Right renal cortex interstitium (tissue), 3 donors: ENCODE data around the gene TECTA. TPM values are rescaled to one million over a fixed set of nuclear protein-coding genes. Genes with fewer than 3 reads are reported as not detected.

Experiments
- DNase-seq, 3 donors: peaks; one replicate each; pipeline ENCODE4 v3.0.0-alpha.2; 2013; ENCODE audit warnings: low read depth in 3 of 3, low spot score in 2 of 3
- polyA plus RNA-seq, 3 donors: library from polyadenylated mRNA; unstranded; fragments of 120-200 nt; gene quantifications; one replicate each; pipeline ENCODE4 v1.2.1, GENCODE V29; 2013; ENCODE audit not compliant: insufficient read length in 3 of 3

Gene TECTA
- polyA plus RNA-seq, result 1 to 10 TPM; 1.8 to 2.1 (median 1.9) TPM

- no peak for DNase-seq
These were observed at the start of gene TECTA for GRCh38 chr11:121100943-121101342. Gene TECTA, plus strand, starts transcription at chr11:121101243. Its CDS starts 1,423 bp downstream, at chr11:121102666.

GRCh38 chr11:121053244-121053643 lies 47.8 kb upstream of the TECTA start:
- no peak for DNase-seq

GRCh38 chr11:121054266-121054665 lies 46.8 kb upstream of the TECTA start:
- DNase-seq, result no peak

- no peak for DNase-seq
These were observed 46.0 kb upstream of the TECTA start for GRCh38 chr11:121055076-121055475.

GRCh38 chr11:121057922-121058321 lies 43.1 kb upstream of the TECTA start:
- no peak for DNase-seq

GRCh38 chr11:121058941-121059340 lies 42.1 kb upstream of the TECTA start:
- no peak for DNase-seq

- DNase-seq, result no peak
These were observed 41.4 kb upstream of the TECTA start for GRCh38 chr11:121059605-121060004.

- DNase-seq, result no peak
These were observed 37.3 kb upstream of the TECTA start for GRCh38 chr11:121063728-121064127.

GRCh38 chr11:121066623-121067022 lies 34.4 kb upstream of the TECTA start:
- DNase-seq, result no peak

GRCh38 chr11:121067026-121067425 lies 34.0 kb upstream of the TECTA start:
- DNase-seq, result no peak

GRCh38 chr11:121067453-121067852 lies 33.6 kb upstream of the TECTA start:
- no peak for DNase-seq

- no peak for DNase-seq
These were observed 32.9 kb upstream of the TECTA start for GRCh38 chr11:121067962-121068647.

- no peak for DNase-seq
These were observed 32.3 kb upstream of the TECTA start for GRCh38 chr11:121068787-121069186.

- no peak for DNase-seq
These were observed 29.8 kb upstream of the TECTA start for GRCh38 chr11:121070951-121071845.

- DNase-seq, result no peak
These were observed 29.1 kb upstream of the TECTA start for GRCh38 chr11:121071846-121072450.

GRCh38 chr11:121081321-121081720 lies 19.7 kb upstream of the TECTA start:
- DNase-seq, result no peak

- DNase-seq, result no peak
These were observed 18.8 kb upstream of the TECTA start for GRCh38 chr11:121082219-121082618.

GRCh38 chr11:121082670-121083069 lies 18.4 kb upstream of the TECTA start:
- DNase-seq, result no peak

GRCh38 chr11:121086866-121087265 lies 14.2 kb upstream of the TECTA start:
- no peak for DNase-seq

- DNase-seq, result no peak
These were observed 11.5 kb upstream of the TECTA start for GRCh38 chr11:121089566-121089965.

- DNase-seq, result no peak
These were observed 10.8 kb upstream of the TECTA start for GRCh38 chr11:121090145-121090721.
